ENCODE measurements around the gene FLT4.

DNA sequence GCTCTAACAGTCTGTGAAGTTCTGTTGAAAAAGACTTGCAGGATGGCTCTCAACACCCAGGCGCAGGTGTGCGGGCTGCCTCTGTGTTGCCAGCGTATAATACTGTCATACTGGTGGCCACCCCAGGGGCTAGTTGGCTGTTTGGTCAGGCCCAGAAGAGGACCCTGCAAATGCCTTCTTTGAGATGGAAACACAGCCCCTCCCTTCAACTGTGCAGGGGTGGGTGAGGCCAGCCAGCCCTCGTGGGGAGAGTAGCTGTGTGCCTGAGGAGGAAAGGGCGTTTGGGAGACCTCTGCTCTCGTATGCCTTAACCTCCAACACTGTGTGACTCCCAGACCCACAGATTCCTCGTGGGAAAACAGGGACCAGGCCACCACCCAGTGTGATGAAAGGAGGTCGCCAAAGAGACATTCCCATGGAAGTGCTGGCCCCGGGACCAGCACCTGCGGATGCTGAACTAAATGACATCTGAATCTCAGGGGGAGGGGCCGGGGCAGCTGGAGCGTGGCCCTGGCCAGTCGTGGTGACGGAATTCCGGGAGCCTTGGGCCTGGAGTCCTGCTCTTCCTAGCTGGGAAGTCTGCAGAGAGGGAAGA, 46.8 kb downstream of the FLT4 start:
- TF ChIP-seq EZH2 (IDR thresholded peaks at IDR 0.05) (no peak), POLR2AphosphoS5 (IDR thresholded peaks at IDR 0.05; ENCODE audit: borderline replicate concordance, low read depth, low read length) (no peak), FOXP2 (optimal IDR thresholded peaks at IDR 0.05; ENCODE audit: control extremely low read depth, extremely low read length, insufficient read depth) (no peak)

All from SK-N-MC (cell line).